ENCODE measurements around the gene GUCY1B1.

Gene GUCY1B1

GRCh38 chr4:155772459-155773195, 13.8 kb downstream of the GUCY1B1 start:
- Histone ChIP-seq H3K4ac (ENCODE audit: low read length) (no peak overlapping the region), H3K14ac (ENCODE audit: low read length) (no peak overlapping the region), H3K9ac (ENCODE audit: low read depth, low read length, poor library complexity) (no peak overlapping the region), H3K4me3 (ENCODE audit: low read length in 2 of 2) (no peak overlapping the region), H2BK5ac (ENCODE audit: low read length) (no peak overlapping the region), H3K4me2 (ENCODE audit: insufficient read depth, low read length, poor library complexity, severe bottlenecking) (no peak overlapping the region), H3K18ac (ENCODE audit: low read length) (no peak overlapping the region), H3K23ac (ENCODE audit: low read depth, low read length, poor library complexity) (no peak overlapping the region), H2BK15ac (ENCODE audit: low read length) (no peak overlapping the region), H3K9me3 (replicated peaks in 1 of 2; ENCODE audit: control insufficient read depth in 2 of 2, insufficient read depth in 1 of 2, low read depth in 1 of 2, low read length in 2 of 2) (no peaks in the 10 kb centered on the region), H2AFZ (ENCODE audit: low read length) (no peak overlapping the region), H3K79me1 (ENCODE audit: low read depth, low read length) (no peaks in the 10 kb centered on the region), H4K8ac (ENCODE audit: low read depth, low read length) (no peak overlapping the region), H3K27ac (replicated peaks; ENCODE audit: low read length) (no peak overlapping the region), H3K36me3 (replicated peaks in 1 of 2; ENCODE audit: control insufficient read depth in 2 of 2, insufficient read depth in 2 of 2, low read length in 2 of 2) (peaks cover 0 to 2% of the 10 kb centered on the region in 2 donors), H3K27me3 (ENCODE audit: control insufficient read depth in 3 of 3, insufficient read depth in 3 of 3, low read depth in 1 of 3, low read length in 3 of 3) (no peaks in the 10 kb centered on the region), H2BK120ac (ENCODE audit: low read depth, low read length) (no peak overlapping the region), H2BK12ac (ENCODE audit: low read length) (no peak overlapping the region), H2AK5ac (ENCODE audit: low read depth, low read length) (no peak overlapping the region), H3K4me1 (ENCODE audit: control insufficient read depth in 2 of 2, insufficient read depth in 1 of 2, low read depth in 1 of 2, low read length in 2 of 2) (no peaks in the 10 kb centered on the region), H4K91ac (ENCODE audit: low read depth, low read length, poor library complexity) (no peak overlapping the region)
- no CpG with 5 or more reads among the region's 8 CpGs for WGBS, 2 donors (ENCODE audit: extremely low coverage in 2 of 2, insufficient read length in 2 of 2, insufficient replicate concordance in 1 of 2)
- DNase-seq (ENCODE audit: low spot score), result no peak

GRCh38 chr4:155773196-155773800, 14.5 kb downstream of the GUCY1B1 start:
- peaks cover 0 to 2% of the 10 kb centered on the region in 2 donors for H3K36me3 ChIP-seq (replicated peaks in 1 of 2; ENCODE audit: control insufficient read depth in 2 of 2, insufficient read depth in 2 of 2, low read length in 2 of 2)
- H2BK5ac ChIP-seq (ENCODE audit: low read length), result no peak overlapping the region
- no peak overlapping the region for H3K4ac ChIP-seq (ENCODE audit: low read length)
- H2BK12ac ChIP-seq (ENCODE audit: low read length), result no peak overlapping the region
- H3K14ac ChIP-seq (ENCODE audit: low read length), result no peak overlapping the region
- H2BK120ac ChIP-seq (ENCODE audit: low read depth, low read length), result no peak overlapping the region
- no peaks in the 10 kb centered on the region for H3K4me1 ChIP-seq (ENCODE audit: control insufficient read depth in 2 of 2, insufficient read depth in 1 of 2, low read depth in 1 of 2, low read length in 2 of 2)
- no peak overlapping the region for H2AFZ ChIP-seq (ENCODE audit: low read length)
- DNase-seq (ENCODE audit: low spot score), result no peak
- H2BK15ac ChIP-seq (ENCODE audit: low read length), result no peak overlapping the region
- no peaks in the 10 kb centered on the region for H3K9me3 ChIP-seq (replicated peaks in 1 of 2; ENCODE audit: control insufficient read depth in 2 of 2, insufficient read depth in 1 of 2, low read depth in 1 of 2, low read length in 2 of 2)
- no peak overlapping the region for H2AK5ac ChIP-seq (ENCODE audit: low read depth, low read length)
- H3K4me3 ChIP-seq (ENCODE audit: low read length in 2 of 2), result no peak overlapping the region
- no CpG with 5 or more reads among the region's 4 CpGs for WGBS, 2 donors (ENCODE audit: extremely low coverage in 2 of 2, insufficient read length in 2 of 2, insufficient replicate concordance in 1 of 2)
- H3K27ac ChIP-seq (replicated peaks; ENCODE audit: low read length), result no peak overlapping the region
- H3K23ac ChIP-seq (ENCODE audit: low read depth, low read length, poor library complexity), result no peak overlapping the region
- H3K18ac ChIP-seq (ENCODE audit: low read length), result no peak overlapping the region
- no peak overlapping the region for H3K9ac ChIP-seq (ENCODE audit: low read depth, low read length, poor library complexity)
- no peak overlapping the region for H4K91ac ChIP-seq (ENCODE audit: low read depth, low read length, poor library complexity)
- no peaks in the 10 kb centered on the region for H3K79me1 ChIP-seq (ENCODE audit: low read depth, low read length)
- H3K27me3 ChIP-seq (ENCODE audit: control insufficient read depth in 3 of 3, insufficient read depth in 3 of 3, low read depth in 1 of 3, low read length in 3 of 3), result no peaks in the 10 kb centered on the region
- H4K8ac ChIP-seq (ENCODE audit: low read depth, low read length), result no peak overlapping the region
- H3K4me2 ChIP-seq (ENCODE audit: insufficient read depth, low read length, poor library complexity, severe bottlenecking), result no peak overlapping the region

GRCh38 chr4:155774033-155774432, 15.2 kb downstream of the GUCY1B1 start:
- no peaks in the 10 kb centered on the region for H3K79me1 ChIP-seq (ENCODE audit: low read depth, low read length)
- H2BK15ac ChIP-seq (ENCODE audit: low read length), result no peak overlapping the region
- no peak overlapping the region for H3K18ac ChIP-seq (ENCODE audit: low read length)
- H2AFZ ChIP-seq (ENCODE audit: low read length), result no peak overlapping the region
- no peak overlapping the region for H2BK120ac ChIP-seq (ENCODE audit: low read depth, low read length)
- no peak overlapping the region for H3K27ac ChIP-seq (replicated peaks; ENCODE audit: low read length)
- no peak overlapping the region for H3K9ac ChIP-seq (ENCODE audit: low read depth, low read length, poor library complexity)
- no peaks in the 10 kb centered on the region for H3K27me3 ChIP-seq (ENCODE audit: control insufficient read depth in 3 of 3, insufficient read depth in 3 of 3, low read depth in 1 of 3, low read length in 3 of 3)
- no peak overlapping the region for H3K4me3 ChIP-seq (ENCODE audit: low read length in 2 of 2)
- no peak overlapping the region for H3K23ac ChIP-seq (ENCODE audit: low read depth, low read length, poor library complexity)
- H3K4me1 ChIP-seq (ENCODE audit: control insufficient read depth in 2 of 2, insufficient read depth in 1 of 2, low read depth in 1 of 2, low read length in 2 of 2), result no peaks in the 10 kb centered on the region
- no peak overlapping the region for H3K4ac ChIP-seq (ENCODE audit: low read length)
- peaks cover 0 to 4% of the 10 kb centered on the region in 2 donors for H3K36me3 ChIP-seq (replicated peaks in 1 of 2; ENCODE audit: control insufficient read depth in 2 of 2, insufficient read depth in 2 of 2, low read length in 2 of 2)
- no peak overlapping the region for H2BK5ac ChIP-seq (ENCODE audit: low read length)
- H2AK5ac ChIP-seq (ENCODE audit: low read depth, low read length), result no peak overlapping the region
- no peak overlapping the region for H4K8ac ChIP-seq (ENCODE audit: low read depth, low read length)
- no peak overlapping the region for H2BK12ac ChIP-seq (ENCODE audit: low read length)
- H3K14ac ChIP-seq (ENCODE audit: low read length), result no peak overlapping the region
- H3K9me3 ChIP-seq (replicated peaks in 1 of 2; ENCODE audit: control insufficient read depth in 2 of 2, insufficient read depth in 1 of 2, low read depth in 1 of 2, low read length in 2 of 2), result no peaks in the 10 kb centered on the region
- no peak for DNase-seq (ENCODE audit: low spot score)
- no peak overlapping the region for H4K91ac ChIP-seq (ENCODE audit: low read depth, low read length, poor library complexity)
- H3K4me2 ChIP-seq (ENCODE audit: insufficient read depth, low read length, poor library complexity, severe bottlenecking), result no peak overlapping the region
- WGBS, 2 donors (ENCODE audit: extremely low coverage in 2 of 2, insufficient read length in 2 of 2, insufficient replicate concordance in 1 of 2), result no CpG with 5 or more reads among the region's 4 CpGs

GRCh38 chr4:155777971-155778735, 19.3 kb downstream of the GUCY1B1 start:
- no peak overlapping the region for H3K4me2 ChIP-seq (ENCODE audit: insufficient read depth, low read length, poor library complexity, severe bottlenecking)
- H4K91ac ChIP-seq (ENCODE audit: low read depth, low read length, poor library complexity), result no peak overlapping the region
- H3K27ac ChIP-seq (replicated peaks; ENCODE audit: low read length), result no peak overlapping the region
- no peak overlapping the region for H4K8ac ChIP-seq (ENCODE audit: low read depth, low read length)
- no peak overlapping the region for H3K4ac ChIP-seq (ENCODE audit: low read length)
- H3K79me1 ChIP-seq (ENCODE audit: low read depth, low read length), result no peaks in the 10 kb centered on the region
- no peaks in the 10 kb centered on the region for H3K4me1 ChIP-seq (ENCODE audit: control insufficient read depth in 2 of 2, insufficient read depth in 1 of 2, low read depth in 1 of 2, low read length in 2 of 2)
- no peak for DNase-seq (ENCODE audit: low spot score)
- H3K4me3 ChIP-seq (ENCODE audit: low read length in 2 of 2), result no peak overlapping the region
- H2AFZ ChIP-seq (ENCODE audit: low read length), result no peak overlapping the region
- peaks cover 0 to 5% of the 10 kb centered on the region in 2 donors for H3K36me3 ChIP-seq (replicated peaks in 1 of 2; ENCODE audit: control insufficient read depth in 2 of 2, insufficient read depth in 2 of 2, low read length in 2 of 2)
- no CpG with 5 or more reads among the region's 3 CpGs for WGBS, 2 donors (ENCODE audit: extremely low coverage in 2 of 2, insufficient read length in 2 of 2, insufficient replicate concordance in 1 of 2)
- H3K14ac ChIP-seq (ENCODE audit: low read length), result no peak overlapping the region
- H3K27me3 ChIP-seq (ENCODE audit: control insufficient read depth in 3 of 3, insufficient read depth in 3 of 3, low read depth in 1 of 3, low read length in 3 of 3), result no peaks in the 10 kb centered on the region
- no peak overlapping the region for H2BK5ac ChIP-seq (ENCODE audit: low read length)
- no peak overlapping the region for H3K9ac ChIP-seq (ENCODE audit: low read depth, low read length, poor library complexity)
- H2BK12ac ChIP-seq (ENCODE audit: low read length), result no peak overlapping the region
- H3K9me3 ChIP-seq (replicated peaks in 1 of 2; ENCODE audit: control insufficient read depth in 2 of 2, insufficient read depth in 1 of 2, low read depth in 1 of 2, low read length in 2 of 2), result no peaks in the 10 kb centered on the region
- H2BK120ac ChIP-seq (ENCODE audit: low read depth, low read length), result no peak overlapping the region
- H3K18ac ChIP-seq (ENCODE audit: low read length), result no peak overlapping the region
- H2AK5ac ChIP-seq (ENCODE audit: low read depth, low read length), result no peak overlapping the region
- no peak overlapping the region for H3K23ac ChIP-seq (ENCODE audit: low read depth, low read length, poor library complexity)
- H2BK15ac ChIP-seq (ENCODE audit: low read length), result no peak overlapping the region
